ENCODE results near the gene SGTA.
"Not testable (repeated sequence)": the region's sequence is repeated elsewhere in the genome, so short reads cannot be mapped to it uniquely, and the experiment has no call there.

The SGTA gene

DNA sequence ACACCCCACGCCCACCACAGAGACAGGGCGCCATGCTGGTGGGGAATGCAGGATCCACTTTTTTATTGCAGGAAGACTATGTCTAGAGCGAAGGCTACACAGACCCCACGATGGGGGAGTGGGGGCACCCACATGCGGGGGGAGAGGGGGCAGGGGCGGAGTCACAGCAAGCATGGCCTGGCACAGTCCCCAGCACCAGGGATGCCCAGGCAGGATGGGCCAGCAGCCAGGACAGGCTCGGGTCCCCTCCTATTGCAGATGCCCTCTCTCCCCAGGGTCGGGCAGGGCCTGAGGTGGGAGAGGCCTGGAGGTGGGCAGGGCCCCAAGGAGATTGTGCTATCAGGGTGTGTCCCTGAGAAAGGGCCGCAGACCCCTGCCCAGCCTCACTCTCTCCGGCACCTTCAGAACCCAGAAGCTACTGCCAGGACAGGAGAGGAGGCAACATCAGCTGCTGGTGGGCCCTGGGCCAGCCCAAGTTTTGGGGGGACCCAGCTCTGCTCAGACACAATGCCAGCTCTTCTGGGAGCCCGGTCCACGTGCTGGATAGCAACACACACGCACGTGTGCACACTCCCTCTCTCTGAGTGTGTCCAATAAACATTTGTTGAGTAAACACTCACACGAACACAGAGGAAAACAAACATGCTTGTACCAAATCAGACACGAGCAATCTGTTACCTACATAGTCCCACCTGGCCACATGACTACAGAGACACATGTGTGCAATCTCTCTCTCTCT, 68.4 kb downstream of the SGTA start:
- TF ChIP-seq, protein P1, sequence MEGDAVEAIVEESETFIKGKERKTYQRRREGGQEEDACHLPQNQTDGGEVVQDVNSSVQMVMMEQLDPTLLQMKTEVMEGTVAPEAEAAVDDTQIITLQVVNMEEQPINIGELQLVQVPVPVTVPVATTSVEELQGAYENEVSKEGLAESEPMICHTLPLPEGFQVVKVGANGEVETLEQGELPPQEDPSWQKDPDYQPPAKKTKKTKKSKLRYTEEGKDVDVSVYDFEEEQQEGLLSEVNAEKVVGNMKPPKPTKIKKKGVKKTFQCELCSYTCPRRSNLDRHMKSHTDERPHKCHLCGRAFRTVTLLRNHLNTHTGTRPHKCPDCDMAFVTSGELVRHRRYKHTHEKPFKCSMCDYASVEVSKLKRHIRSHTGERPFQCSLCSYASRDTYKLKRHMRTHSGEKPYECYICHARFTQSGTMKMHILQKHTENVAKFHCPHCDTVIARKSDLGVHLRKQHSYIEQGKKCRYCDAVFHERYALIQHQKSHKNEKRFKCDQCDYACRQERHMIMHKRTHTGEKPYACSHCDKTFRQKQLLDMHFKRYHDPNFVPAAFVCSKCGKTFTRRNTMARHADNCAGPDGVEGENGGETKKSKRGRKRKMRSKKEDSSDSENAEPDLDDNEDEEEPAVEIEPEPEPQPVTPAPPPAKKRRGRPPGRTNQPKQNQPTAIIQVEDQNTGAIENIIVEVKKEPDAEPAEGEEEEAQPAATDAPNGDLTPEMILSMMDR (IDR thresholded peaks at IDR 0.05; ENCODE audit: low read depth, low read length), result no peak
- DNase-seq (ENCODE audit: extremely low read depth, low read depth), result no peak

DNA sequence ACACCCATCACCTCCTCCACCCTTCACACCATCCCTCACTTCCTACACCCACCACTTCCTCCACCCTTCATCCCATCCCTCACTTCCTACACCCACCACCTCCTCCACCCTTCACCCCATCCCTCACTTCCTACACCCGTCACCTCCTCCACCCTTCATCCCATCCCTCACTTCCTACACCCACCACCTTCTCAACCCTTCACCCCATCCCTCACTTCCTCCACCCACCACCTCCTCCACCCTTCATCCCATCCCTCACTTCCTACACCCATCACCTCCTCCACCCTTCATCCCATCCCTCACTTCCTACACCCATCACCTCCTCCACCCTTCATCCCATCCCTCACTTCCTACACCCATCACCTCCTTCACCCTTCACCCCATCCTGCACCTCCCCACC, 69.0 kb downstream of the SGTA start:
- not testable (repeated sequence) for DNase-seq (ENCODE audit: extremely low read depth, low read depth)

DNA sequence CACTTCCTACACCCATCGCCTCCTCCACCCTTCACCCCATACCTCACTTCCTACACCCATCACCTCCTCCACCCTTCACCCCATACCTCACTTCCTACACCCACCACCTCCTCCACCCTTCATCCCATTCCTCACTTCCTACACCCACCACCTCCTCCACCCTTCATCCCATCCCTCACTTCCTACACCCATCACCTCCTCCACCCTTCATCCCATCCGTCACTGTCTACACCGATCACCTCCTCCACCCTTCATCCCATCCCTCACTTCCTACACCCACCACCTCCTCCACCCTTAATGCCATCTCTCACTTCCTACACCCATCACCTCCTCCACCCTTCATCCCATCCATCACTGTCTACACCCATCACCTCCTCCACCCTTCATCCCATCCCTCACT, 69.9 kb downstream of the SGTA start:
- DNase-seq (ENCODE audit: extremely low read depth, low read depth), result not testable (repeated sequence)

DNA sequence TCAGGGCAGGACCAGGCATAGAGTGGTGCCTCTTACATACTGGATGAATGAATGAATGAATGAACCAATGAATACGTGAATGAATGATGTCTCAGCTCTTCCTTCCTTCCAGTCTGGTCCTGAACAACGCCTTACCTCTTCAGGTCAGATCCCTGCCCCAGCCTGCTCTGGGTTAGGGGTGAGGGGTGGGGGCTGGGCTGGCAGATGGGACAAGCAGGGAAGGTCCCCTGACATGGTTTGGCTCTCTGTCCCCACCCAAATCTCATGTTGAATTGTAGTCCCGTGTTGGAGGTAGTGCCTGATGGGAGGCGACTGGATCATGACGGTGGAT, 71.2 kb downstream of the SGTA start:
- DNase-seq (ENCODE audit: extremely low read depth, low read depth), result no peak
- TF ChIP-seq, protein P1 (IDR thresholded peaks at IDR 0.05; ENCODE audit: low read depth, low read length), result no peak

- no peak for DNase-seq (ENCODE audit: extremely low read depth, low read depth)
- TF ChIP-seq, protein P1 (IDR thresholded peaks at IDR 0.05; ENCODE audit: low read depth, low read length), result no peak
Observed at GRCh38 chr19:2711172-2711874, 71.8 kb downstream of the SGTA start.

GRCh38 chr19:2706251-2706650, 76.8 kb downstream of the SGTA start:
- TF ChIP-seq, protein P1 (IDR thresholded peaks at IDR 0.05; ENCODE audit: low read depth, low read length), result no peak
- no peak for DNase-seq (ENCODE audit: extremely low read depth, low read depth)

All from AG09319 (cell line).